ENCODE measurements around the gene HSPA14. TPM values are rescaled to one million over a fixed set of nuclear protein-coding genes. Genes with fewer than 3 reads are reported as not detected.

Gene HSPA14
- 10 to 100 TPM in 1 of 2 donors, 1 to 10 TPM in 1; 7.7 to 16.0 TPM for total RNA-seq

GRCh38 chr10:14837757-14838581, at the start of gene HSPA14, which contains the start of the genes CDNF and MSANTD7:
Gene HSPA14 (plus strand): TSS chr10:14838306. CDS start chr10:14838403, 97 bp downstream.
Gene CDNF (minus strand): TSS chr10:14838037. CDS start chr10:14837946, 91 bp downstream.
Gene MSANTD7 (plus strand): TSS chr10:14838306. CDS start chr10:14842285, 3,979 bp downstream.
- Histone ChIP-seq H3K4me1 (ENCODE audit: control insufficient read depth in 1 of 2, low read depth in 2 of 2) (peaks cover 10 to 17% of the 10 kb centered on the region in 2 donors), H3K27me3 (replicated peaks; ENCODE audit: insufficient read depth) (no peaks in the 10 kb centered on the region), H3K36me3 (peaks cover 11% of the 10 kb centered on the region), H3K9me3 (no peaks in the 10 kb centered on the region), H3K27ac (peak within 1 kb of the TSS; percentile 95 to 98), H3K4me3 (peak within 1 kb of the TSS; percentile 96)
- ATAC-seq (ENCODE audit: insufficient number of reproducible peaks, low FRiP score, low read depth) (peak; percentile 92), DNase-seq (ENCODE audit: low spot score) (peak; percentile 95)
- no peak for TF ChIP-seq CTCF (IDR thresholded peaks at IDR 0.05)

GRCh38 chr10:14798636-14799035, 39.5 kb upstream of the HSPA14 start:
- H3K36me3 ChIP-seq: no peaks in the 10 kb centered on the region
- no peak for TF ChIP-seq CTCF (IDR thresholded peaks at IDR 0.05)
- DNase-seq (ENCODE audit: low spot score) (no peak), ATAC-seq (ENCODE audit: insufficient number of reproducible peaks, low FRiP score, low read depth) (no peak)
- no peaks in the 10 kb centered on the region for H3K4me1 ChIP-seq (ENCODE audit: control insufficient read depth in 1 of 2, low read depth in 2 of 2)
- no peak overlapping the region for H3K27ac ChIP-seq
- H3K9me3 ChIP-seq: no peaks in the 10 kb centered on the region
- H3K4me3 ChIP-seq: no peak overlapping the region
- no peaks in the 10 kb centered on the region for H3K27me3 ChIP-seq (replicated peaks; ENCODE audit: insufficient read depth)

GRCh38 chr10:14800397-14800796, 37.7 kb upstream of the HSPA14 start:
- DNase-seq (ENCODE audit: low spot score) (no peak), ATAC-seq (ENCODE audit: insufficient number of reproducible peaks, low FRiP score, low read depth) (no peak)
- H3K4me3 ChIP-seq: no peak overlapping the region
- no peaks in the 10 kb centered on the region for H3K9me3 ChIP-seq
- H3K27me3 ChIP-seq (replicated peaks; ENCODE audit: insufficient read depth): no peaks in the 10 kb centered on the region
- H3K36me3 ChIP-seq: no peaks in the 10 kb centered on the region
- no peaks in the 10 kb centered on the region for H3K4me1 ChIP-seq (ENCODE audit: control insufficient read depth in 1 of 2, low read depth in 2 of 2)
- no peak overlapping the region for H3K27ac ChIP-seq
- no peak for TF ChIP-seq CTCF (IDR thresholded peaks at IDR 0.05)

GRCh38 chr10:14801723-14802122, 36.4 kb upstream of the HSPA14 start:
- H3K4me3 ChIP-seq: no peak overlapping the region
- no peaks in the 10 kb centered on the region for H3K4me1 ChIP-seq (ENCODE audit: control insufficient read depth in 1 of 2, low read depth in 2 of 2)
- no peaks in the 10 kb centered on the region for H3K9me3 ChIP-seq
- H3K27me3 ChIP-seq (replicated peaks; ENCODE audit: insufficient read depth): no peaks in the 10 kb centered on the region
- ATAC-seq (ENCODE audit: insufficient number of reproducible peaks, low FRiP score, low read depth): no peak
- H3K36me3 ChIP-seq: no peaks in the 10 kb centered on the region
- H3K27ac ChIP-seq: no peak overlapping the region
- no peak for TF ChIP-seq CTCF (IDR thresholded peaks at IDR 0.05)
- DNase-seq (ENCODE audit: low spot score): no peak

- H3K27me3 ChIP-seq (replicated peaks; ENCODE audit: insufficient read depth): no peaks in the 10 kb centered on the region
- ATAC-seq (ENCODE audit: insufficient number of reproducible peaks, low FRiP score, low read depth): no peak
- DNase-seq (ENCODE audit: low spot score): no peak
- no peak for TF ChIP-seq CTCF (IDR thresholded peaks at IDR 0.05)
- no peak overlapping the region for H3K4me3 ChIP-seq
- H3K9me3 ChIP-seq: no peaks in the 10 kb centered on the region
- H3K27ac ChIP-seq: no peak overlapping the region
- no peaks in the 10 kb centered on the region for H3K36me3 ChIP-seq
- H3K4me1 ChIP-seq (ENCODE audit: control insufficient read depth in 1 of 2, low read depth in 2 of 2): no peaks in the 10 kb centered on the region
These were observed 34.3 kb upstream of the HSPA14 start for GRCh38 chr10:14803827-14804226.

Measured in thoracic aorta (tissue), 2 donors.